ENCODE measurements around the gene S100A11. TPM values are rescaled to one million over a fixed set of nuclear protein-coding genes. Genes with fewer than 3 reads are reported as not detected.

Gene S100A11
- total and polyA plus RNA-seq, 9 of the 15 experiments (the other 6 are each of a cell fraction or from before 2014, with no cell fraction given), result 131 to 808 (median 235) TPM

DNA sequence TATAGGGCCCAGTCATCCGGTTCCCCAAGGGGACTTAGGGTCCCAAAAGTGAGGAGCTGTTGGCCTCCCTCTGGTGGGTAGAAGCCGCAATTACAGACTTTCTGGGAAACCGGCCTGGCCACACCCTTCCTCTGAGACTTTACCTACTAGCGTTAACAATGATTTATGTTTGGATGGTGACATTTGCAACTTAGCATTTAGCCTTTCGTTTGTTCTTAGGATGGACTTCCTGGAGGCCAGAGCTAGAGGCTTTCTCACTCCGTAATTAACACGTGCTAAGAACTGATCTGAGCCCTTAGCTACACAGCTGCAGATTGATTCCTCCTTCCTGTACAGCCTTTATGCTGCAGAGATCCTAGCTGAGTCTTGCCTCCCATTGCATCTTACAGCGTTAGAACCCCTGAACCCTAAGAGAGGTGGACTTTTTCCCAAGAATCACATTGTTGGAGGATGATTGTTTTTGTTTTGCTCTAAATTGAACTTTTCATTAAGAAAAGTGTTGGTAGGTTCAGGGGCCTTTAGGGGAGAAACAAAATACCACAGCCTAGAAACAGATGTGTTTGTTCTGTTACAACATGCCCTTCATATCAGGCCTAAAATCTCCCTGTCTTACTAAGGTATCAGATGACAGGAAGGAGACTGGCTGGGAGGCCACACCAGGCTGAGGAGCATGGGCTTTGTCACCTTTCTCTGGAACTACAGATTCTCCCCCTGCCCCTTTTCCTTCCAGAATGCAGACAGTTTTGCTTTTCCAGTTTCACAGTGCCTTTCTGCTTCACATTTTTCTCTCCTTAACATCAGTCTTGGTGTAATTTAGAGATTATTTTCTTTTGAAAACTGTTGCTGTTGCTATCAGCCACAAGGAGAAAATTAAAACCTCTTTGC lies 1.9 kb downstream of the S100A11 start (continued):
- TF ChIP-seq NCOA2 (IDR thresholded peaks at IDR 0.05; ENCODE audit: partially characterized antibody in 2 of 2) (no peak), BHLHE40 (IDR thresholded peaks at IDR 0.05; ENCODE audit: low read length) (peak; percentile 56), ZNF398 (CRISPR knock-in tag; IDR thresholded peaks at IDR 0.05) (no peak), ZNF830 (CRISPR knock-in tag; IDR thresholded peaks at IDR 0.05) (no peak), TEAD1 (CRISPR knock-in tag; IDR thresholded peaks at IDR 0.05) (no peak), SIX5 (IDR thresholded peaks at IDR 0.05; ENCODE audit: borderline replicate concordance in 1 of 2, insufficient read depth in 1 of 2, low read depth in 1 of 2, low read length in 2 of 2) (0 out of 4 replicates have a peak, but pooled peaks of 1 of the 2 experiments have one; percentile 13), CBX2 (IDR thresholded peaks at IDR 0.05; ENCODE audit: insufficient read depth, low read length, poor library complexity, severe bottlenecking) (no peak), MEF2A (IDR thresholded peaks at IDR 0.05; ENCODE audit: control insufficient read depth, low read depth, low read length) (no peak), CREBBP (IDR thresholded peaks at IDR 0.05; ENCODE audit: low read depth, low read length) (no peak), SREBF1 (IDR thresholded peaks at IDR 0.05; ENCODE audit: borderline replicate concordance, low read depth, low read length) (no peak), GATAD2B (IDR thresholded peaks at IDR 0.05; ENCODE audit: borderline replicate concordance) (no peak), FOXA1 (IDR thresholded peaks at IDR 0.05; ENCODE audit: borderline replicate concordance) (no peak), JUND (IDR thresholded peaks at IDR 0.05; ENCODE audit: borderline replicate concordance, low read depth, low read length) (peak; percentile 41; the same call in 1 of the 2 replicates), JUND (tag; IDR thresholded peaks at IDR 0.05; ENCODE audit: borderline replicate concordance, low read depth, low read length) (peak; percentile 21; the same call in 2 of the 3 replicates), CEBPB (tag; IDR thresholded peaks at IDR 0.05) (peak; percentile 86)
- TF ChIP-seq, protein P1, sequence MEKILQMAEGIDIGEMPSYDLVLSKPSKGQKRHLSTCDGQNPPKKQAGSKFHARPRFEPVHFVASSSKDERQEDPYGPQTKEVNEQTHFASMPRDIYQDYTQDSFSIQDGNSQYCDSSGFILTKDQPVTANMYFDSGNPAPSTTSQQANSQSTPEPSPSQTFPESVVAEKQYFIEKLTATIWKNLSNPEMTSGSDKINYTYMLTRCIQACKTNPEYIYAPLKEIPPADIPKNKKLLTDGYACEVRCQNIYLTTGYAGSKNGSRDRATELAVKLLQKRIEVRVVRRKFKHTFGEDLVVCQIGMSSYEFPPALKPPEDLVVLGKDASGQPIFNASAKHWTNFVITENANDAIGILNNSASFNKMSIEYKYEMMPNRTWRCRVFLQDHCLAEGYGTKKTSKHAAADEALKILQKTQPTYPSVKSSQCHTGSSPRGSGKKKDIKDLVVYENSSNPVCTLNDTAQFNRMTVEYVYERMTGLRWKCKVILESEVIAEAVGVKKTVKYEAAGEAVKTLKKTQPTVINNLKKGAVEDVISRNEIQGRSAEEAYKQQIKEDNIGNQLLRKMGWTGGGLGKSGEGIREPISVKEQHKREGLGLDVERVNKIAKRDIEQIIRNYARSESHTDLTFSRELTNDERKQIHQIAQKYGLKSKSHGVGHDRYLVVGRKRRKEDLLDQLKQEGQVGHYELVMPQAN (IDR thresholded peaks at IDR 0.05; ENCODE audit: borderline replicate concordance), result no peak
- TF ChIP-seq, protein P2, sequence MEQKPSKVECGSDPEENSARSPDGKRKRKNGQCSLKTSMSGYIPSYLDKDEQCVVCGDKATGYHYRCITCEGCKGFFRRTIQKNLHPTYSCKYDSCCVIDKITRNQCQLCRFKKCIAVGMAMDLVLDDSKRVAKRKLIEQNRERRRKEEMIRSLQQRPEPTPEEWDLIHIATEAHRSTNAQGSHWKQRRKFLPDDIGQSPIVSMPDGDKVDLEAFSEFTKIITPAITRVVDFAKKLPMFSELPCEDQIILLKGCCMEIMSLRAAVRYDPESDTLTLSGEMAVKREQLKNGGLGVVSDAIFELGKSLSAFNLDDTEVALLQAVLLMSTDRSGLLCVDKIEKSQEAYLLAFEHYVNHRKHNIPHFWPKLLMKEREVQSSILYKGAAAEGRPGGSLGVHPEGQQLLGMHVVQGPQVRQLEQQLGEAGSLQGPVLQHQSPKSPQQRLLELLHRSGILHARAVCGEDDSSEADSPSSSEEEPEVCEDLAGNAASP (IDR thresholded peaks at IDR 0.05), result no peak
- TF ChIP-seq, protein P3, sequence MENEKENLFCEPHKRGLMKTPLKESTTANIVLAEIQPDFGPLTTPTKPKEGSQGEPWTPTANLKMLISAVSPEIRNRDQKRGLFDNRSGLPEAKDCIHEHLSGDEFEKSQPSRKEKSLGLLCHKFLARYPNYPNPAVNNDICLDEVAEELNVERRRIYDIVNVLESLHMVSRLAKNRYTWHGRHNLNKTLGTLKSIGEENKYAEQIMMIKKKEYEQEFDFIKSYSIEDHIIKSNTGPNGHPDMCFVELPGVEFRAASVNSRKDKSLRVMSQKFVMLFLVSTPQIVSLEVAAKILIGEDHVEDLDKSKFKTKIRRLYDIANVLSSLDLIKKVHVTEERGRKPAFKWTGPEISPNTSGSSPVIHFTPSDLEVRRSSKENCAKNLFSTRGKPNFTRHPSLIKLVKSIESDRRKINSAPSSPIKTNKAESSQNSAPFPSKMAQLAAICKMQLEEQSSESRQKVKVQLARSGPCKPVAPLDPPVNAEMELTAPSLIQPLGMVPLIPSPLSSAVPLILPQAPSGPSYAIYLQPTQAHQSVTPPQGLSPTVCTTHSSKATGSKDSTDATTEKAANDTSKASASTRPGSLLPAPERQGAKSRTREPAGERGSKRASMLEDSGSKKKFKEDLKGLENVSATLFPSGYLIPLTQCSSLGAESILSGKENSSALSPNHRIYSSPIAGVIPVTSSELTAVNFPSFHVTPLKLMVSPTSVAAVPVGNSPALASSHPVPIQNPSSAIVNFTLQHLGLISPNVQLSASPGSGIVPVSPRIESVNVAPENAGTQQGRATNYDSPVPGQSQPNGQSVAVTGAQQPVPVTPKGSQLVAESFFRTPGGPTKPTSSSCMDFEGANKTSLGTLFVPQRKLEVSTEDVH (IDR thresholded peaks at IDR 0.05; ENCODE audit: low read depth, partially characterized antibody), result no peak
